Right lobe of liver (tissue), 4 donors: ENCODE data around the gene CUX1.

Experiments
- POLR2A ChIP-seq: fragments of 450-650 bp; IDR thresholded peaks from one replicate; pipeline ENCODE4 v1.6.1; 2017; ENCODE audit warnings: antibody characterized with exemption, mild to moderate bottlenecking
- TF ChIP-seq, protein P1 (sequence below), 4 donors: fragments of 200-600 bp in 3 of 4; fragments of 450-650 bp in 1 of 4; IDR thresholded peaks; one replicate each; pipeline versions ENCODE4 v1.5.1 to v1.8.0; 2016 to 2022; ENCODE audit warnings: antibody characterized with exemption in 4 of 4, mild to moderate bottlenecking in 2 of 4
- donor health status: DM: no; HTN: no; CAD: no.
- donor health status: DM: no; HTN: no; CAD: no.
- donor health status: DM: no; HTN: yes; CAD: no.

DNA sequence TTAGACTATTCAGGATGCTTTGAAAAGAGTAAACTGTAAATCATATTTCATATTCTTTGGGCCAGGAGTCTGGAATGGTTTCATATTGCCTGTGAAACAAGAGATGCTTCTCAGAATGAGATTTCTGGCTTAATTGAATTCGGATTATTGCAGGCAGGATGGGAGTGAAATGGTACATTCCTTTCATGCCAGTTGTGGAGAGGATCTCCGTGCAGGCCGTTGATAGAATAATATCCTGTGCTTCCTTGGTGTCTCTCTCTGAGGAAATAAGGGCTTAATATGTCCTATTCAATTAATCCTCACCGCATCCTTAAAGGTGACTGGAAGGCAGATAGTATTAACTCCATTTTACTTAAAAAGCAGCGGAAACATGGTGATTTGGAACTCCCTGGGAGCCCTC lies 56.6 kb downstream of the CUX1 start:
- TF ChIP-seq, protein P1, sequence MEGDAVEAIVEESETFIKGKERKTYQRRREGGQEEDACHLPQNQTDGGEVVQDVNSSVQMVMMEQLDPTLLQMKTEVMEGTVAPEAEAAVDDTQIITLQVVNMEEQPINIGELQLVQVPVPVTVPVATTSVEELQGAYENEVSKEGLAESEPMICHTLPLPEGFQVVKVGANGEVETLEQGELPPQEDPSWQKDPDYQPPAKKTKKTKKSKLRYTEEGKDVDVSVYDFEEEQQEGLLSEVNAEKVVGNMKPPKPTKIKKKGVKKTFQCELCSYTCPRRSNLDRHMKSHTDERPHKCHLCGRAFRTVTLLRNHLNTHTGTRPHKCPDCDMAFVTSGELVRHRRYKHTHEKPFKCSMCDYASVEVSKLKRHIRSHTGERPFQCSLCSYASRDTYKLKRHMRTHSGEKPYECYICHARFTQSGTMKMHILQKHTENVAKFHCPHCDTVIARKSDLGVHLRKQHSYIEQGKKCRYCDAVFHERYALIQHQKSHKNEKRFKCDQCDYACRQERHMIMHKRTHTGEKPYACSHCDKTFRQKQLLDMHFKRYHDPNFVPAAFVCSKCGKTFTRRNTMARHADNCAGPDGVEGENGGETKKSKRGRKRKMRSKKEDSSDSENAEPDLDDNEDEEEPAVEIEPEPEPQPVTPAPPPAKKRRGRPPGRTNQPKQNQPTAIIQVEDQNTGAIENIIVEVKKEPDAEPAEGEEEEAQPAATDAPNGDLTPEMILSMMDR (IDR thresholded peaks at IDR 0.05), result no peak
- no peak for TF ChIP-seq POLR2A
